ENCODE measurements around the gene BTBD7.

The BTBD7 gene

DNA sequence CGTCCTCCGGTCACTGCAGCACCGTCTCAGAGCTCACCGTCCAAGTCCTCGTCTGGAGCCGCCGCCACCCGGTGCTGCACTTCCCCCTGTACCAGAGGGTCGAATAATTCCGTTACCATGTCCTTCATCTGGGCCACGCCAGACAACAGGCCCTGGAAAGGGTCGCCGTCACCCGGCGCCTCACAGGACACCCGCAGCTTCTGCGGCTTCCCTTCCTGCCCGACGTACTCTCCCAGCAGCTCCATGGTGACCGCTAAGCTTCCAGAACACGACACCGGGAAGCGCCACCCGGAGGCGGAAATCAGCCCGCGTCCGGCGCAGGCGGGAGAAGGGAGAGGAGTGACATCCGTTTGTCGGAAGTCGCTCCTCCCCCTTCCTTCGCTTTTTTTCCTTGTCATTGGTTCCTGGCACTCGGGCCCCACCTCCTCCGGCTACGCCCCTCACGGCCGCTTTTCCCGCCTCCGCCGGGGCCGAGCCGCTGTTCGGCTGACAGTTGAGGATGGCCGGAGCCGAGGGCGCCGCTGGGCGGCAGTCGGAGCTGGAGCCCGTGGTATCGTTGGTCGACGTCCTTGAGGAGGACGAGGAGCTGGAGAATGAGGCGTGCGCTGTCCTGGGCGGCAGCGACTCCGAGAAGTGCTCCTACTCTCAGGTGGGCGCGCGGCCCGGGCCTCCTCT is 125.9 kb downstream of the BTBD7 start, which contains the start of the genes GON7 and UBR7:
TSS of gene GON7 (minus strand) at position 273 of the 675 bp plus-strand sequence. CDS start at position 245, 28 bp downstream.
TSS of gene UBR7 (plus strand) at position 464 of the 675 bp plus-strand sequence. CDS start at position 500, 36 bp downstream.
- DNase-seq (ENCODE audit: extremely low read depth in 1 of 2, low read depth in 1 of 2), result peak; percentile 81 to 88

DNA sequence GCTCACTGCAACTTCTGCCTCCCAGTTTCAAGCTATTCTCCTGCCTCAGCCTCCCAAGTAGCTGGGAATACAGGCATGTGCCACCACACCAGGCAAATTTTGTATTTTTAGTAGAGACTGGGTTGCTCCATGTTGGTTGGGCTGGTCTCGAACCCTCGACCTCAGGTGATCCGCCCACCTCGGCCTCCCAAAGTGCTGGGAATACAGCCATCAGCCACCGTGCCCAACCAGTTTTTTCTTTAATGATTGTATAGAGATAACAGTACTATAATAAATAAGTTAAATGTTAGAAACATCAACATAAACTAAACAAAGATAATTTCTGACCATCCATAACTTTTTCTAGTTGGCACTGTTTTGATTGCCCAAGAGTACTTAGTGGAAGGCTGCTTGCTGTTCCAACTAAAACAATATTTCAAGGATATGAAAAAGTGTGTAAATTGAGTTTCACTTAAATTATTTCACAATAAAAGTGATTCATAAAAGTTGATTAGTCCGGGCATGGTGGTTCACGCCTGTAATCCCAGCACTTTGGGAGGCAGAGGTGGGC is 131.6 kb downstream of the BTBD7 start:
- DNase-seq (ENCODE audit: extremely low read depth in 1 of 2, low read depth in 1 of 2), result no peak

DNA sequence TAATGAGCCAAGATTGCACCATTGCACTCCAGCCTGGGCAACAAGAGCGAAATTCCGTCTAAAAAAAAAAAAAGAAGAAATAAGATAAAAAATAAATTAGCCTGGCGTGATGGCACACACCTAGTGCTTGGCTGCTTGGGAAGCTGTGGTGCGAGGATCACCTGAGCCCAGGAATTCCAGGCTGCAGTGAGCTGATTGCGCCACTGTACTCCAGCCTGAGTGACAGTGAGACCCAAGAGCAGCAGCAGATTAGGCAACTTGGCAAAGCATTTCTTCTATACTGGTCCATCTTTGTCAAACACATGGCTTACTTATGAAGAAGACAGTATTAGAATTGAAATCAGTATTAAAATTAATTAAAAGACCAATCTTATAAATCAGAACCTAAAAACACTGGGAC is 132.3 kb downstream of the BTBD7 start:
- DNase-seq (ENCODE audit: extremely low read depth in 1 of 2, low read depth in 1 of 2), result no peak

DNA sequence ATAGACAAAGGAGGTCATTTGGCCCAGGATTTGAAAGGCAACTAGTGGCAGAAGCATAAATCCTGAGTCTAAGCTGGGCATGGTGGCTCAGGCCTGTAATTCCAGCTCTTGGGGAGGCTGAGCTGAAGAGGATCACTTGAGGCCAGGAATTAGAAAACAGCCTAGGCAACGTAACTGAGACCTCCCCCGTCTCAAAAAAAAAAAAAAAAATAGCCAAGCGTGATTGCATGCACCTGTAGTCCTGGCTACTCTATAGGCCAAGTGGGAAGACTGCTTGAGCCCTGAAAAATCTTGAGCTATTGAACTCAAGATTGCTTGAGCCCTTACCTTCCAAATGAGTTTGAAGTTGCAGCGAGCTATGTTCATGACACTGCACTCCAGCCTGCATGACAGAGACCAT is 133.8 kb downstream of the BTBD7 start:
- DNase-seq (ENCODE audit: extremely low read depth in 1 of 2, low read depth in 1 of 2), result no peak

DNA sequence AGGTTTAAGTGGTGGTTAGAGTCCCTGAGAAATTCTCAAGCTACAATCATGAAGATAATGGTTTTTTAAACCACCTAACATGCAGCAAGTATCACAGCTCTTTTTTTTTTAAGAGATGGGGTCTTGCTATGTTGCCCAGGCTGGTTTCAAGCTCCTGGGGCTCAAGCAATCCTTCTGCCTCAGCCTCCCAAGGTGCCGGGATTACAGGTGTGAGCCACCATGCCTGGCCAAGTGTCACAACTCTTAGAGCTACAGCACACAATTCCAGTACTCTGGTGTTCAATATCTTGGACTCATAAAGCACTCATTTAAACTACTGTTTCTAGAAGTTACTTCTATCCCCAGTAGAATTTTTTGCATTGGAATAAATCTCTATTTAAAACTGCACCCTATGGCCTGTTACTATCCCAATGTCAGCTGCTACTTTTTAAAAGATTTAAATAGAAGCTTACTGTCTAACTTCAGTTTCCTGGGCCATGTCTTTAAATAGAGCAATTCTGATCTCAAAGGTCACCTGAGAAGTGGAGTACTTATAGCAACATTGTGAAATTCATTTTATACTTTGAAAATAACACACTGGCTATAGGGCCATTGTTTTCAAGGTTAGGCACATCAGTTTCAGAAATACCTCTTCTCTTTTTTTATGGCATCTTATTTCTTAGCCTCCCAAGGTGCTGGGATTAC is 137.4 kb downstream of the BTBD7 start:
- DNase-seq (ENCODE audit: extremely low read depth in 1 of 2, low read depth in 1 of 2), result no peak
